ENCODE results near the gene HCLS1. TPM values are rescaled to one million over a fixed set of nuclear protein-coding genes. Genes with fewer than 3 reads are reported as not detected.

Gene HCLS1
- total and polyA plus RNA-seq, 10 donors: 207 to 554 (median 349) TPM

DNA sequence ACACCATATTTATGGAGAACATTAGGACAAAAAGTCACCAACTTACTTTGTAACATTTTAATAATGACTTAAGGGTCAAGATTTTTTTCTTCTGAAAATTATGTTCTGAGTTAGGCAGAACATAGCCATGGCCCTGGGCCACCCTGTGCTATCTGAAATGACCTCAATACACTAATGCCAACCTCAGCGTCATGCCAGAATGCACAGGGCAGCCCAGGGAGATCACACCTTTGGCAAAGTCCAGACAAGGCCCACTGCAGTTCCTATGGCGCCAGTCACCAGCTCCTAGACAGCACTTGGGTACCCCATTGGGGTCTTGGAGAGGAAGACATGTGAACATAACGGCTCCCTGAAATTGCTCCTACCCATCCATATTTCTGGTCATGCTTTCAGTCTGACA, 33.1 kb downstream of the HCLS1 start:
- 63 to 89% (median 69%) methylated on average over 3 of the region's 3 CpGs for WGBS, 5 donors
- TF ChIP-seq POLR2A (IDR thresholded peaks at IDR 0.05): no peak
- TF ChIP-seq POLR2AphosphoS5 (IDR thresholded peaks at IDR 0.05): no peak
- TF ChIP-seq, protein P1, sequence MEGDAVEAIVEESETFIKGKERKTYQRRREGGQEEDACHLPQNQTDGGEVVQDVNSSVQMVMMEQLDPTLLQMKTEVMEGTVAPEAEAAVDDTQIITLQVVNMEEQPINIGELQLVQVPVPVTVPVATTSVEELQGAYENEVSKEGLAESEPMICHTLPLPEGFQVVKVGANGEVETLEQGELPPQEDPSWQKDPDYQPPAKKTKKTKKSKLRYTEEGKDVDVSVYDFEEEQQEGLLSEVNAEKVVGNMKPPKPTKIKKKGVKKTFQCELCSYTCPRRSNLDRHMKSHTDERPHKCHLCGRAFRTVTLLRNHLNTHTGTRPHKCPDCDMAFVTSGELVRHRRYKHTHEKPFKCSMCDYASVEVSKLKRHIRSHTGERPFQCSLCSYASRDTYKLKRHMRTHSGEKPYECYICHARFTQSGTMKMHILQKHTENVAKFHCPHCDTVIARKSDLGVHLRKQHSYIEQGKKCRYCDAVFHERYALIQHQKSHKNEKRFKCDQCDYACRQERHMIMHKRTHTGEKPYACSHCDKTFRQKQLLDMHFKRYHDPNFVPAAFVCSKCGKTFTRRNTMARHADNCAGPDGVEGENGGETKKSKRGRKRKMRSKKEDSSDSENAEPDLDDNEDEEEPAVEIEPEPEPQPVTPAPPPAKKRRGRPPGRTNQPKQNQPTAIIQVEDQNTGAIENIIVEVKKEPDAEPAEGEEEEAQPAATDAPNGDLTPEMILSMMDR (IDR thresholded peaks at IDR 0.05 in 8 of 11, conservative IDR thresholded peaks at IDR 0.05 in 3 of 11): no peak
- H3K4me3 ChIP-seq: no peak overlapping the region
- no peaks in the 10 kb centered on the region for H3K9me3 ChIP-seq
- H3K4me1 ChIP-seq: no peaks in the 10 kb centered on the region
- no peak overlapping the region for H3K27ac ChIP-seq
- DNase-seq: no peak
- intact Hi-C loops (cut with DNase I; ENCODE audit: low total_unique reads): no loop called here
- no peaks in the 10 kb centered on the region for H3K27me3 ChIP-seq (replicated peaks in 1 of 7)
- H3K36me3 ChIP-seq: peaks cover 0 to 45% (median 23%) of the 10 kb centered on the region in 6 donors

- 90 to 97% (median 92%) methylated on average over 4 of the region's 4 CpGs for WGBS, 5 donors
- Histone ChIP-seq H3K27me3 (replicated peaks in 1 of 7) (no peaks in the 10 kb centered on the region), H3K9me3 (no peaks in the 10 kb centered on the region), H3K4me1 (no peaks in the 10 kb centered on the region), H3K36me3 (peaks cover 0 to 41% (median 19%) of the 10 kb centered on the region in 6 donors), H3K4me3 (no peak overlapping the region), H3K27ac (no peak overlapping the region)
- DNase-seq: no peak
- intact Hi-C loops (cut with DNase I; ENCODE audit: low total_unique reads): no loop called here
- TF ChIP-seq POLR2A (IDR thresholded peaks at IDR 0.05): no peak
- TF ChIP-seq, protein P1 (IDR thresholded peaks at IDR 0.05 in 8 of 11, conservative IDR thresholded peaks at IDR 0.05 in 3 of 11): no peak
- no peak for TF ChIP-seq POLR2AphosphoS5 (IDR thresholded peaks at IDR 0.05)
Measured at GRCh38 chr3:121627211-121627610, 33.5 kb downstream of the HCLS1 start.

DNA sequence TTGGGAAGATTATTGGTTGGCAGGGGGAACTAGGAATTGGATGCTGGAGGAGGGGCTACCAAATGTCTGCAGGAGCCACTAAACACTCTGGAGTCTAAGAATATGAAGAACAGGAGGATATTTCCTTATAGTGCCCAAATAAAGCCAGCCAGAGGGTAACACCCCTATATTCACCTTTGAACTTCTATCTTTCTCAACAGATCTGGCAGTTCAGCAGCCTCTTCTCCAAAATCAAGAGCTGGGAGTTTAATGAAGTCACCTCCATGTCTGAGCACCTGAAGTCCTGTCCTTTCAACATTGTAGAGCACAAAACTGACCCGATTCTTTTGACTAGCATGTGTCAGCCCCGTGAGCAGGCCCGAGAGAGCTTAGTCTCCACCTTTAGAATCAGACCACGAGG, 34.2 kb downstream of the HCLS1 start:
- DNase-seq: no peak
- H3K4me1 ChIP-seq: no peaks in the 10 kb centered on the region
- H3K4me3 ChIP-seq: no peak overlapping the region
- H3K9me3 ChIP-seq: no peaks in the 10 kb centered on the region
- peaks cover 0 to 34% (median 12%) of the 10 kb centered on the region in 6 donors for H3K36me3 ChIP-seq
- H3K27ac ChIP-seq: no peak overlapping the region
- 94 to 98% (median 95%) methylated on average over 4 of the region's 4 CpGs for WGBS, 5 donors
- TF ChIP-seq POLR2A (IDR thresholded peaks at IDR 0.05): no peak
- TF ChIP-seq, protein P1 (IDR thresholded peaks at IDR 0.05 in 8 of 11, conservative IDR thresholded peaks at IDR 0.05 in 3 of 11): no peak
- no peak for TF ChIP-seq POLR2AphosphoS5 (IDR thresholded peaks at IDR 0.05)
- intact Hi-C loops (cut with DNase I; ENCODE audit: low total_unique reads): no loop called here
- H3K27me3 ChIP-seq (replicated peaks in 1 of 7): no peaks in the 10 kb centered on the region

- WGBS, 5 donors: 73 to 81% (median 75%) methylated on average over 14 of the region's 14 CpGs
- intact Hi-C loops (cut with DNase I; ENCODE audit: low total_unique reads): no loop called here
- Histone ChIP-seq H3K4me3 (no peak overlapping the region), H3K9me3 (no peaks in the 10 kb centered on the region), H3K27ac (no peak overlapping the region), H3K27me3 (replicated peaks in 1 of 7) (no peaks in the 10 kb centered on the region), H3K4me1 (no peaks in the 10 kb centered on the region), H3K36me3 (peaks cover 0 to 12% (median 0%) of the 10 kb centered on the region in 6 donors)
- TF ChIP-seq POLR2AphosphoS5 (IDR thresholded peaks at IDR 0.05): no peak
- no peak for TF ChIP-seq POLR2A (IDR thresholded peaks at IDR 0.05)
- TF ChIP-seq, protein P1 (IDR thresholded peaks at IDR 0.05 in 8 of 11, conservative IDR thresholded peaks at IDR 0.05 in 3 of 11): no peak
- DNase-seq: no peak
Measured at GRCh38 chr3:121624147-121624899, 36.4 kb downstream of the HCLS1 start.
